ENCODE data around the gene HEG1.

Gene HEG1

GRCh38 chr3:124918524-124918923 lies 137.3 kb downstream of the HEG1 start:
- Histone ChIP-seq H4K20me1 (ENCODE audit: insufficient read depth) (no peaks in the 10 kb centered on the region), H3K4me3 (IDR thresholded peaks at IDR 0.05; ENCODE audit: insufficient read depth, low read depth, low read length) (no peak overlapping the region), H3K27me3 (ENCODE audit: insufficient read depth, low read depth) (peaks cover 9% of the 10 kb centered on the region; the same call in 1 of the 2 replicates), H3K36me3 (ENCODE audit: insufficient read depth) (no peaks in the 10 kb centered on the region), H2AFZ (ENCODE audit: low read depth) (no peak overlapping the region), H3K79me2 (ENCODE audit: insufficient read depth, low read depth) (no peaks in the 10 kb centered on the region), H3K4me2 (no peak overlapping the region), H3K4me1 (ENCODE audit: low read depth, poor library complexity, severe bottlenecking) (no peaks in the 10 kb centered on the region), H3K9ac (no peak overlapping the region), H3K27ac (no peak overlapping the region)
- TF ChIP-seq, protein P1, sequence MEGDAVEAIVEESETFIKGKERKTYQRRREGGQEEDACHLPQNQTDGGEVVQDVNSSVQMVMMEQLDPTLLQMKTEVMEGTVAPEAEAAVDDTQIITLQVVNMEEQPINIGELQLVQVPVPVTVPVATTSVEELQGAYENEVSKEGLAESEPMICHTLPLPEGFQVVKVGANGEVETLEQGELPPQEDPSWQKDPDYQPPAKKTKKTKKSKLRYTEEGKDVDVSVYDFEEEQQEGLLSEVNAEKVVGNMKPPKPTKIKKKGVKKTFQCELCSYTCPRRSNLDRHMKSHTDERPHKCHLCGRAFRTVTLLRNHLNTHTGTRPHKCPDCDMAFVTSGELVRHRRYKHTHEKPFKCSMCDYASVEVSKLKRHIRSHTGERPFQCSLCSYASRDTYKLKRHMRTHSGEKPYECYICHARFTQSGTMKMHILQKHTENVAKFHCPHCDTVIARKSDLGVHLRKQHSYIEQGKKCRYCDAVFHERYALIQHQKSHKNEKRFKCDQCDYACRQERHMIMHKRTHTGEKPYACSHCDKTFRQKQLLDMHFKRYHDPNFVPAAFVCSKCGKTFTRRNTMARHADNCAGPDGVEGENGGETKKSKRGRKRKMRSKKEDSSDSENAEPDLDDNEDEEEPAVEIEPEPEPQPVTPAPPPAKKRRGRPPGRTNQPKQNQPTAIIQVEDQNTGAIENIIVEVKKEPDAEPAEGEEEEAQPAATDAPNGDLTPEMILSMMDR (conservative IDR thresholded peaks at IDR 0.05; ENCODE audit: low read depth, low read length) = no peak

GRCh38 chr3:124916837-124917409 lies 138.9 kb downstream of the HEG1 start:
- Histone ChIP-seq H3K4me2 (no peak overlapping the region), H3K27me3 (ENCODE audit: insufficient read depth, low read depth) (no peaks in the 10 kb centered on the region), H3K27ac (no peak overlapping the region), H3K4me3 (IDR thresholded peaks at IDR 0.05; ENCODE audit: insufficient read depth, low read depth, low read length) (no peak overlapping the region), H4K20me1 (ENCODE audit: insufficient read depth) (no peaks in the 10 kb centered on the region), H3K36me3 (ENCODE audit: insufficient read depth) (no peaks in the 10 kb centered on the region), H3K9ac (no peak overlapping the region), H3K4me1 (ENCODE audit: low read depth, poor library complexity, severe bottlenecking) (no peaks in the 10 kb centered on the region), H2AFZ (ENCODE audit: low read depth) (no peak overlapping the region), H3K79me2 (ENCODE audit: insufficient read depth, low read depth) (no peaks in the 10 kb centered on the region)
- TF ChIP-seq, protein P1 (conservative IDR thresholded peaks at IDR 0.05; ENCODE audit: low read depth, low read length) = no peak

Data from KMS-11 (cell line).